H1 (cell line): ENCODE results near the gene TOR1B. TPM values are rescaled to one million over a fixed set of nuclear protein-coding genes. Genes with fewer than 3 reads are reported as not detected.

Source experiments
- CTCF ChIA-PET: fragments of 300-600 bp; sonication (Branson Sonifier 250); formaldehyde crosslinking; loops from one replicate; lab custom pipeline; 2021; ENCODE audit not compliant: partially characterized antibody; lab: Charles Lee
- POLR2A ChIA-PET: fragments of 300-600 bp; sonication (Branson Sonifier 250); formaldehyde crosslinking; loops from one replicate; lab custom pipeline; 2021; ENCODE audit warnings: inconsistent platforms; ENCODE audit not compliant: partially characterized antibody; lab: Charles Lee
- DNase-seq, 2 experiments: peaks; one replicate each; pipeline versions ENCODE4 v3.0.0 to v3.0.0-alpha.2; 2010 to 2022; ENCODE audit warnings: low spot score in 2 of 2, low read depth in 1 of 2, mixed read lengths in 1 of 2
- FAIRE-seq: peaks from 2 replicates; lab custom pipeline; 2011; peaks lifted over from hg19 to GRCh38; lab: Jason Lieb, UNC
- H2AFZ ChIP-seq: 2 replicates; pipeline ENCODE4 v1.8.1; 2012; ENCODE audit warnings: low read length, inconsistent platforms
- H2AK5ac ChIP-seq: 2 replicates; pipeline ENCODE4 v1.6.1; 2013; ENCODE audit warnings: low read depth, low read length
- H2BK120ac ChIP-seq: replicated peaks from 2 replicates; pipeline ENCODE3; 2013; ENCODE audit warnings: low read depth, low read length, inconsistent platforms
- H2BK12ac ChIP-seq: 2 replicates; pipeline ENCODE4 v1.6.1; 2013; ENCODE audit warnings: low read depth, low read length
- H2BK15ac ChIP-seq: 2 replicates; pipeline ENCODE4 v1.6.1; 2013; ENCODE audit warnings: low read length
- H2BK20ac ChIP-seq: 2 replicates; pipeline ENCODE4 v1.6.1; 2013; ENCODE audit warnings: low read length
- H2BK5ac ChIP-seq: 2 replicates; pipeline ENCODE4 v1.6.1; 2013; ENCODE audit warnings: low read depth, low read length
- H3K14ac ChIP-seq: 2 replicates; pipeline ENCODE4 v1.6.1; 2013; ENCODE audit warnings: inconsistent platforms; ENCODE audit not compliant: insufficient read length
- H3K18ac ChIP-seq: 2 replicates; pipeline ENCODE4 v1.6.1; 2013; ENCODE audit warnings: low read length; ENCODE audit errors: extremely low read depth
- H3K23ac ChIP-seq: 2 replicates; pipeline ENCODE4 v1.6.1; 2013; ENCODE audit warnings: inconsistent platforms; ENCODE audit not compliant: insufficient read length
- H3K23me2 ChIP-seq: 2 replicates; pipeline ENCODE4 v1.6.1; 2013; ENCODE audit warnings: low read depth, low read length
- H3K27ac ChIP-seq: 2 replicates; pipeline ENCODE4 v1.6.1; 2011; ENCODE audit warnings: low read depth, low read length, inconsistent platforms
- H3K27me3 ChIP-seq, 4 experiments: replicated peaks in 1 of 4; 1 replicate in 1 of 4; 2 replicates in 3 of 4; pipeline versions ENCODE4 v1.6.1 to v1.8.1; 2011 to 2013; ENCODE audit warnings: low read length in 3 of 4, mild to moderate bottlenecking in 3 of 4, inconsistent platforms in 2 of 4, mixed read lengths in 2 of 4, moderate library complexity in 1 of 4; ENCODE audit not compliant: control insufficient read depth in 3 of 4, insufficient read depth in 3 of 4; ENCODE audit errors: extremely low read depth in 1 of 4
- H3K36me3 ChIP-seq, 4 experiments: 2 replicates each; pipeline versions ENCODE4 v1.6.1 to v1.8.1; 2011 to 2013; ENCODE audit warnings: mild to moderate bottlenecking in 4 of 4, low read length in 3 of 4, moderate library complexity in 2 of 4, control low read depth in 1 of 4, inconsistent platforms in 1 of 4; ENCODE audit not compliant: insufficient read depth in 4 of 4, control insufficient read depth in 2 of 4
- H3K4ac ChIP-seq: replicated peaks from 2 replicates; pipeline ENCODE3; 2013; ENCODE audit warnings: low read length, low read depth, mixed read lengths, inconsistent platforms; ENCODE audit not compliant: insufficient read length
- H3K4me1 ChIP-seq, 4 experiments: replicated peaks in 1 of 4; 1 replicate in 1 of 4; 2 replicates in 3 of 4; pipeline versions ENCODE4 v1.6.1 to v1.8.1; 2011 to 2013; ENCODE audit warnings: low read length in 3 of 4, inconsistent platforms in 2 of 4, mixed read lengths in 1 of 4; ENCODE audit not compliant: insufficient read depth in 4 of 4, control insufficient read depth in 3 of 4
- H3K4me2 ChIP-seq, 2 experiments: 2 replicates each; pipeline versions ENCODE4 v1.6.1 to v1.8.1; 2011 to 2013; ENCODE audit warnings: low read depth in 2 of 2, low read length in 2 of 2, control low read depth in 1 of 2, inconsistent platforms in 1 of 2, mild to moderate bottlenecking in 1 of 2; ENCODE audit not compliant: insufficient read depth in 1 of 2
- H3K4me3 ChIP-seq, 4 experiments: fragments of 200-600, 300-600 bp in 1 of 4; sonication (generic), shearing (Covaris generic), sonication (Bioruptor Twin) in 1 of 4; 2 replicates each; pipeline versions ENCODE4 v1.5.1 to v1.8.1; 2011 to 2016; ENCODE audit warnings: low read length in 4 of 4, low read depth in 3 of 4, control low read depth in 2 of 4, inconsistent platforms in 2 of 4, mild to moderate bottlenecking in 2 of 4, mixed read lengths in 1 of 4, moderate library complexity in 1 of 4; ENCODE audit not compliant: insufficient read depth in 2 of 4; ENCODE audit errors: extremely low read depth in 1 of 4
- H3K56ac ChIP-seq: replicated peaks from 2 replicates; pipeline ENCODE3; 2013; ENCODE audit warnings: low read depth, mild to moderate bottlenecking, mixed read lengths, low read length, inconsistent platforms; ENCODE audit not compliant: insufficient read length
- H3K79me1 ChIP-seq: 2 replicates; pipeline ENCODE4 v1.6.1; 2013; ENCODE audit warnings: low read depth, low read length, control low read depth
- H3K79me2 ChIP-seq, 2 experiments: 2 replicates each; pipeline versions ENCODE4 v1.6.1 to v1.8.1; 2012 to 2013; ENCODE audit warnings: low read length in 2 of 2, mild to moderate bottlenecking in 2 of 2, inconsistent platforms in 1 of 2; ENCODE audit not compliant: insufficient read depth in 2 of 2, control insufficient read depth in 1 of 2
- H3K9ac ChIP-seq, 4 experiments: replicated peaks in 1 of 4; 1 replicate in 1 of 4; 2 replicates in 3 of 4; pipeline versions ENCODE4 v1.6.1 to v1.8.1; 2011 to 2013; ENCODE audit warnings: low read depth in 3 of 4, low read length in 3 of 4, control low read depth in 2 of 4, mild to moderate bottlenecking in 2 of 4, moderate library complexity in 2 of 4, inconsistent platforms in 1 of 4; ENCODE audit errors: extremely low read depth in 1 of 4
- H3K9me3 ChIP-seq, 2 experiments: 2 replicates each; pipeline versions ENCODE4 v1.6.1 to v1.8.1; 2012 to 2013; ENCODE audit warnings: mild to moderate bottlenecking in 2 of 2, moderate library complexity in 2 of 2, control low read depth in 1 of 2, inconsistent platforms in 1 of 2, low read depth in 1 of 2, low read length in 1 of 2, mixed read lengths in 1 of 2; ENCODE audit not compliant: insufficient read depth in 2 of 2
- H4K20me1 ChIP-seq, 2 experiments: replicated peaks in 1 of 2; 2 replicates each; pipeline versions ENCODE3 to v1.8.1; 2011 to 2013; ENCODE audit warnings: inconsistent platforms in 2 of 2, low read length in 2 of 2, mild to moderate bottlenecking in 1 of 2; ENCODE audit not compliant: insufficient read depth in 2 of 2, control insufficient read depth in 1 of 2
- H4K5ac ChIP-seq: 2 replicates; pipeline ENCODE4 v1.6.1; 2013; ENCODE audit warnings: low read length, low read depth, mixed read lengths, inconsistent platforms; ENCODE audit not compliant: insufficient read length
- H4K8ac ChIP-seq: 2 replicates; pipeline ENCODE4 v1.8.0; 2013; ENCODE audit warnings: mild to moderate bottlenecking, moderate library complexity, low read length, inconsistent platforms; ENCODE audit not compliant: insufficient read depth; ENCODE audit errors: extremely low read depth
- H4K91ac ChIP-seq: replicated peaks from 2 replicates; pipeline ENCODE3; 2013; ENCODE audit warnings: low read length, mixed read lengths, inconsistent platforms; ENCODE audit not compliant: insufficient read length
- BACH1 ChIP-seq: IDR thresholded peaks from 2 replicates; pipeline ENCODE4 v1.6.1; 2012; ENCODE audit warnings: low read length, improper control_type of control experiment
- BCL11A ChIP-seq, 2 experiments: IDR thresholded peaks; one replicate each; pipeline ENCODE4 v1.6.1; 2011; ENCODE audit warnings: low read depth in 2 of 2, low read length in 2 of 2, mild to moderate bottlenecking in 2 of 2
- TAF7 ChIP-seq: optimal IDR thresholded peaks from 2 replicates; pipeline ENCODE3; 2011; ENCODE audit warnings: low read depth, mild to moderate bottlenecking, inconsistent platforms, low read length, moderate library complexity, borderline replicate concordance
- TBP ChIP-seq: IDR thresholded peaks from 2 replicates; pipeline ENCODE4 v1.6.1; 2011; ENCODE audit warnings: low read depth, low read length, improper control_type of control experiment
- WGBS, 2 experiments: shearing (Covaris generic) in 1 of 2; methylation state at CpG; one replicate each; pipeline versions ENCODE4 v1.1.6 to v1.1.7; 2013 to 2015; ENCODE audit warnings: low lambda C conversion rate in 2 of 2, mixed read lengths in 2 of 2, inconsistent platforms in 1 of 2, low coverage in 1 of 2, missing lambda C conversion rate in 1 of 2; ENCODE audit not compliant: insufficient replicate concordance in 2 of 2, insufficient coverage in 1 of 2, insufficient read length in 1 of 2; ENCODE audit errors: extremely low coverage in 1 of 2, missing lambda C conversion rate in 1 of 2; 5-methylcytosine and 5-hydroxymethylcytosine counted together
- polyA plus RNA-seq, 7 experiments: library from polyadenylated mRNA; depleted of rRNA in 3 of 7; stranded (reverse) in 5 of 7; unstranded in 2 of 7; fragments of >200 nt in 5 of 7; fragments of 200-250 nt in 2 of 7; gene quantifications; 1 replicate in 5 of 7; 2 replicates in 1 of 7; 4 replicates in 1 of 7; pipeline versions ENCODE4 v1.2.1 to v1.2.3, GENCODE V29; 2011 to 2013; ENCODE audit warnings: missing spikeins in 2 of 7, mixed read lengths in 2 of 7
- total RNA-seq: library from RNA; stranded (reverse); fragmentation: NEBNext Ultra II Directional; extraction: Animal tissue kit (Norgen Biotek cat#: 25700); gene quantifications from 2 replicates; pipeline ENCODE4 v1.2.1, GENCODE V29; 2021
- TF ChIP-seq, protein P1 (sequence below): IDR thresholded peaks from 2 replicates; pipeline ENCODE4 v1.6.1; 2012; ENCODE audit warnings: inconsistent platforms
- TF ChIP-seq, protein P2 (sequence below): IDR thresholded peaks from 2 replicates; pipeline ENCODE4 v1.6.1; 2012; ENCODE audit warnings: inconsistent platforms

The TOR1B gene
- total and polyA plus RNA-seq, 2 of the 8 experiments (the other 6 are each of a cell fraction or from before 2014, with no cell fraction given), result 11.4 to 17.4 TPM

DNA sequence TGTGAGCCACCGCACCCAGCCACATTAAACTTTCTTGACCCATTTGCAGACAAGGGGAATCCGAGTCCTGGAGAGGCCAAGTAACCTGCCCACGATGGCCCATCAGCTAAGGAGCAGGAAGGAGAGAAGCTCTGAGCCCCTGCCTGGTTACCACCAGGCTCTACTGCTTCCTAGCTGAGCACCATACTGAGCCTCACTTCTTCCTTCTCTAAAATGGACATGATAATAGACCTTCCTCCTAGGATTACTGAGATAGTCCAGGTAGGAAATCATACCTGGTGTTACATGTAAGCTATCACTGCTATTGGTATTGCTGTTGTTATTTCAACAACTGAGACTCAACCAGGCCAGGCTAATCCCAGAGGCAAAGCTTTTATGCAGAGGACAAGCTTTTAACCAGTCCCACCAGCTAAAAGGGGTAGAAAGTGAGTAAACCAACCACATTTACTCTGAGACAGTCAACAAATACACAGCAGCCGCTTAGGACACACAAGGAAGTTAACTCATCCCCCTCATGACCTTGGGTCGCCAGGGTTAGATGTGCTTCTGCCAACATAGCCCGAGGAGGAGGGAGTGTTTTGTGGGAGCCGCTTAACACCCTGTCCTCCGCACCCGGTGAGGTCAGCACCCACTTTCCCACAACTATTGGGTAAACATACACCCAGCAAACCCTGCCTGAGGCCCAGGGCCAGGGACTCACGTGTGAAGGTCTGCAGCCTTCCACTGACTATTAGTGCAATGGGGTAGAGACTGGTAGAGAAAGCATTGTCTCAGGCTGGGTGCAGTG lies 29.5 kb upstream of the TOR1B start:
- Histone ChIP-seq H4K5ac (no peak overlapping the region), H3K9ac (no peak overlapping the region), H3K79me2 (no peaks in the 10 kb centered on the region), H3K18ac (no peak overlapping the region), H2BK20ac (no peak overlapping the region), H3K23ac (no peak overlapping the region), H3K79me1 (no peaks in the 10 kb centered on the region), H3K4ac (no peak overlapping the region), H3K27me3 (no peaks in the 10 kb centered on the region), H4K91ac (no peak overlapping the region), H2BK12ac (no peak overlapping the region), H2AFZ (no peak overlapping the region), H3K27ac (no peak overlapping the region), H2BK5ac (no peak overlapping the region), H3K56ac (no peak overlapping the region), H2BK120ac (no peak overlapping the region), H3K4me3 (no peak overlapping the region), H4K8ac (no peak overlapping the region), H3K4me1 (peaks cover 0 to 3% (median 0%) of the 10 kb centered on the region in 4 experiments; a peak in 3 of 7 replicates), H3K23me2 (no peaks in the 10 kb centered on the region), H3K4me2 (no peak overlapping the region), H3K9me3 (no peaks in the 10 kb centered on the region), H3K36me3 (no peaks in the 10 kb centered on the region), H4K20me1 (no peaks in the 10 kb centered on the region), H2BK15ac (no peak overlapping the region), H3K14ac (no peak overlapping the region), H2AK5ac (no peak overlapping the region)
- DNase-seq (no peak), FAIRE-seq (no peak)
- TF ChIP-seq BCL11A (IDR thresholded peaks at IDR 0.05; ENCODE audit: low read depth in 2 of 2, low read length in 2 of 2) (no peak), TAF7 (no peak), BACH1 (no peak), TBP (no peak)
- TF ChIP-seq, protein P1, sequence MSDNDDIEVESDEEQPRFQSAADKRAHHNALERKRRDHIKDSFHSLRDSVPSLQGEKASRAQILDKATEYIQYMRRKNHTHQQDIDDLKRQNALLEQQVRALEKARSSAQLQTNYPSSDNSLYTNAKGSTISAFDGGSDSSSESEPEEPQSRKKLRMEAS, result no peak
- TF ChIP-seq, protein P2, sequence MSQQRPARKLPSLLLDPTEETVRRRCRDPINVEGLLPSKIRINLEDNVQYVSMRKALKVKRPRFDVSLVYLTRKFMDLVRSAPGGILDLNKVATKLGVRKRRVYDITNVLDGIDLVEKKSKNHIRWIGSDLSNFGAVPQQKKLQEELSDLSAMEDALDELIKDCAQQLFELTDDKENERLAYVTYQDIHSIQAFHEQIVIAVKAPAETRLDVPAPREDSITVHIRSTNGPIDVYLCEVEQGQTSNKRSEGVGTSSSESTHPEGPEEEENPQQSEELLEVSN, result no peak
- CTCF ChIA-PET, result interaction anchor here (0.7 to 3.6 kb wide), 7 partner anchors 10 to 131 kb away, joined by 3 to 22 read pairs (median 5); partner anchors contain the start of gene ASB6
- POLR2A ChIA-PET, result no interaction called here
- WGBS, 2 experiments, result 90% methylated on average over 10 of the region's 10 CpGs; no CpG with 5 or more reads in 1 of the 2 experiments
